GM21390 (cell line): Measurements from ENCODE around the gene SMURF2.
"Not testable (repeated sequence)": the region's sequence is repeated elsewhere in the genome, so short reads cannot be mapped to it uniquely, and the experiment has no call there.

ENCODE experiments used
- ATAC-seq: cut with Tn5 transposase; IDR thresholded peaks from one replicate; pipeline ENCODE4 v1.9.1; 2021; ENCODE audit not compliant: unreplicated experiment

Gene SMURF2

GRCh38 chr17:64632606-64633005, 29.5 kb downstream of the SMURF2 start:
- no peak for ATAC-seq

DNA sequence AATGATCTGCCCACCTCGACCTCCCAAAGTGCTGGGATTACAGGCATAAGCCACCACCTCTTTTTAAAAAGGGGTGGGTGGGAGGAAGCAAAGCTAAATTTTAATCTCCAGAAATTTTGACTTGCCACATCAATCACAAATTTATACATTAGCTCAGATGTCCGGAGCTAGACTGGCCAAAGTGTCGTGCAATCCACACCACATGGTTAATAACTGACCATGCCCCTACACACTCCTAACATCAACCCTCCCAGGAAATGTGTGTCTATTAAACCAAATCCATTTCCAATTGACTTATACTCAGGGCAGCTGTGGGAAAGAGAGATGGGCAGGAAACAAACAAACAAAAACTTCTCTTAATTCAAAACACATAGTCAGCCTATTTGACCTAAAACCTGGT, 29.9 kb downstream of the SMURF2 start:
- ATAC-seq = no peak

- ATAC-seq = no peak
Observed at GRCh38 chr17:64630309-64631223, 31.5 kb downstream of the SMURF2 start.

DNA sequence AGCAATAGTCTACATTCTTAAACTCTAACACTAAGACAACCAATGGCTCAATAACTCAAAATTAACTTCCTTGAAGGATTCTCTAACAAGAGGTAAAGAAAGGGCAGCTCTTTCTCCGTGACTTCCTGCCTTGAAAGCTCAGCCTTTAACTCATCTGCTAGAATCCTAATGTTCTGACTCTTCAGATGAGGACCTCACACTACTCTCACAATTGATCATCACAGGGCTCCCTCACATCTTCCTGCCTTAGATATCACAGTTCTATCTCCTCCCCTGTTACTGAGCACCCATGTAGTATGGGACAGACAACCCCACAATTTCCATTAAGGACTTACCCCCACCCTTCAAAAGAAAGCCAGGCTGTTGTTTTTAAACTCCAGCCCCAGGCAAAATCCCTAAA, 33.5 kb downstream of the SMURF2 start:
- ATAC-seq = no peak

DNA sequence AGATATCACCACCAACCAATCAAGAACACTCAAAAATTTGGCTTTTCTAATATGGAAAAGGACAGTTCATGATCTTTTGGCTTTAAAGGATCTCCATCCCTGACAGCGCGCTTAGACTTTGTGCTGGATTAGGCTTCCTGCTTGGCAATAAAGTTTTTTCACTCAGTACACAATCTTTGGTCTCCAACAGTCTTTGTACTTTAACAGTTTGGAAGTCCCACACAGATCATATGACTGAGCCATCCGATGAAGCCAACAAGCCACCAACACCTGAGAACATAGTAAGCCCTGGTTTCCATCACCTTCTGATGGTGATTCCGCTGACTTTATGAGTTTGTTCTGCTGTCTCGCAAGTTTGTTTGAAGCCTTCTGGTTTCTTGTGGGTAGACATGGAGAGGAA, 34.3 kb downstream of the SMURF2 start:
- no peak for ATAC-seq

DNA sequence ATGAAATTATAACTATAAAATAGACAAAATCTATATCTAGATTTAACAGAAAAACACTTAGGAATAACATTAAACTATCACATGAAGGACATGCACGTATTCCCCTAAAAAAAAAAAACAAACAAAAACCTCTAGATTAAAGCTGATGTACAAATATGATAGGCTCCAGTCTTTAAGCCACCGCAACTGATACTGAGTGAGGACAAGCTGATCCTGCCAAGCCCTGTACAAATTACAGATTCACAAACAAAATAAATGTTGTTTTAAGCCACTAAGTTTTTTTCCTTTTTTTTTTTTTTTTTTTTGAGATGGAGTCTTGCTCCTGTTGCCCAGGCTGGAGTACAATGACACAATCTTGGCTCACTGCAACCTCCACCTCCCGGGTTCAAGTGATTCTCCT, 35.3 kb downstream of the SMURF2 start:
- ATAC-seq = no peak

DNA sequence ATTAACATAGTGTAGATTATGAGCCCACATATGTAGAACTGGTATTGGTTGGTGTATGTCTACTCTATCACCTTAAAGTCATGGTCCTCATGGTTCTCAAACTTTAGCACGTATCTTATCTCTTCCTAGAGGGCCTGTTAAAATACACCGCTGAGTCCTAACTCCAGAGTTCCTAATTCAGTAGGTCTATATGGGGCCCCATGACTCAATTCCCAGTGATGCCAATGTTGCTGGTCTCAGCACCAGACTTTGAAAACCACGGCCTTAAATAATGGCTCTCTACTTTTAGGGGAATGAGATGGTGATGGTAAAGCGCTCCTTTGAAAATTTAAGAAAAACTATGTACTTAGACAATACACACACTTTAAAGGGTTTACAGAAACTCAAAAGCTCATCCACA, 36.6 kb downstream of the SMURF2 start:
- ATAC-seq = no peak

- no peak for ATAC-seq
Observed at GRCh38 chr17:64622931-64623654, 39.0 kb downstream of the SMURF2 start.

GRCh38 chr17:64621772-64622171, 40.3 kb downstream of the SMURF2 start:
- no peak for ATAC-seq

- ATAC-seq = no peak
Observed at GRCh38 chr17:64618848-64619247, 43.3 kb downstream of the SMURF2 start.

- ATAC-seq = no peak
Observed at GRCh38 chr17:64617125-64617780, 44.9 kb downstream of the SMURF2 start.

GRCh38 chr17:64615028-64615677, 47.0 kb downstream of the SMURF2 start:
- no peak for ATAC-seq

DNA sequence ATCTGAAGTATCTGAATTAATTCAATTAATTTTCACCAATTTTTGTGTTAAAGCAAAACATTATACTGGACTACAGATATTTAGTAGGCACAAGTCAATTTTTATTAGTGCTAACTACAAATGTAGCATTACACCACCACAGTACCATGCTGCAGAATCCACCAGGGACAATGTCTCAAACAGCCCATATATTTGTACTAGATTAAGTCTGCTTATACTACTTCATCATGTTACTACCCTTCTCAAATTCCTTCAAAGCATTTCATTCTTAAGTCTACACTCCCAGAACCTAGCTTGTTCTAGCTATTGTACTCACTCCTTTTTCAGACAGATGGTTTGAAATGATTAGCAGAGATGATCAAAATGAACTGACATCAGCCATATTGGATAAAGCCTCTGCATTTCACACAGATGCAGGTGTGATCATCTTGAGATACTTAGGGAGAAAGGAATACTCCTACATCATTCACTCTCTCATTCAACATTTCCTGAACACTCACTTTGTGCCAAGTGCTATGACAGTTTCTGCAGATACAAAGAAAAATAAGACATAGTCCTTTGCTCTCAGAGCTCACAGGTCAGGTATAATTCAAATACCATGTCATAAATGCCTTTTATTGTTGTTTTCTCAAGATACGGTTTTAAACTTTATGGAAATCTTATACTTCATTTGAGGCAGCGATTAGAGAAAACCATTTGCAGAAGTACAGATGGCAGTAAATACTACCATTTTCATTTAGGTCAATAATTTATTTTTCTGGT, 47.7 kb downstream of the SMURF2 start:
- ATAC-seq = no peak

DNA sequence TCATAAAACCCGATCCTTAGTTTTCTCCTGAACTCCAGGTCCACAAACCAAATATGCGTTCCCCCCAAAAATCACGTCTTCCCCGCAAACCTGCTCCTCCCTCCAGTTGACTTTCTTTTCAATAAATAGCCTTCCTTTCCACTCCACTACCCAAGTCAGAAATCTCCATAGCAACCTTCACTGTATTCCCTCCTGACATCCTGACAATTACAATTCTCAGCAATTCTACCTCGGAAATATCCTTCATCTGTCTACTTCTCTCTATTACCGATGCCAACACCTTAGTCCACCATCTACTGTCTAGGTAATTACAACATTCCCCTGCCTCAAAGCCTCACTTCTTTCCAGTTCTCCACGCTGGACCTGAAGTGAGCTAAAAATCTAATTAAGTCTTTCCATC, 50.7 kb downstream of the SMURF2 start:
- no peak for ATAC-seq

DNA sequence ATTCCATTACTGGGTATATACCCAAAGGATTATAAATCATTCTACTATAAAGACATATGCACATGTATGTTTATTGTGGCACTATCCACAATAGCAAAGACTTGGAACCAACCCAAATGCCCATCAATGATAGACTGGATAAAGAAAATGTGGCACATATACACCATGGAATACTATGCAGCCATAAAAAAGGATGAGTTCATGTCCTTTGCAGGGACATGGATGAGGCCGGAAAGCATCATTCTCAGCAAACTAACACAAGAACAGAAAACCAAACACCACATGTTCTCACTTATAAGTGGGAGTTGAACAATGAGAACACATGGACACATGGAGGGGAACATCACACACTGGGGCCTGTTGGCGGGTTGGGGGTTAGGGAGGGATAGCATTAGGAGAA, 51.9 kb downstream of the SMURF2 start:
- ATAC-seq = not testable (repeated sequence)

GRCh38 chr17:64608571-64608981, 53.5 kb downstream of the SMURF2 start:
- ATAC-seq = no peak

DNA sequence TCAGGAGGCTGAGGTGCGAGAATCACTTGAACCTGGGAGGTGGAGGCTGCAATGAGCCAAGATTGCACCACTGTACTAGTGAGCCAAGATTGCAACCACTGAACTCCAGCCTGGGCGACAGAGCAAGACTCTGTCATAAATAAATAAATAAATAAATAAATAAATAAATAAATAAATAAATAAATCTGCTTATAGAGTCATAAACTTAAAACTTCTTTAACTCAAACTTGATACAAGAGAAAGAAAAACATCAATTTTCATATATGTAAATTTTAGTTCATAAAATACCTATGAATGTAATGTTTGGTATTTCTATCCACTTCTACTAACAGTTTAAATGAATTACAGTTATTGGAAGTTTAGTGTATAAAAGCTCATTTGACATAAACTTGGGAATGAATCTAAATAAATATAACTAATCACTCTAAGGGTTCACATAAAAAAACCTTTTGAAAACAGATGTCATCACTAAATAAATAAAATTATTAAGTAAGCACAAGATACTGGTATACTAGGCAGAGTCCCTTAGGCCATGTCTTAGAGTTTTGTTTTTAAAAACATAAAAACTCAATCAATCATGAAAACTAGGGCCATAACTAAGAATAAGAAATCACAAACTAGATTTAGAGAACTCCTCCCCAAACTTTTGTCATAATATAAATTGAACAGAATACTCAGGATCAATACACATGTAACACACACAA, 54.1 kb downstream of the SMURF2 start:
- no peak for ATAC-seq

- not testable (repeated sequence) for ATAC-seq
Observed at GRCh38 chr17:64604532-64604931, 57.6 kb downstream of the SMURF2 start.

GRCh38 chr17:64603987-64604386, 58.1 kb downstream of the SMURF2 start:
- no peak for ATAC-seq

DNA sequence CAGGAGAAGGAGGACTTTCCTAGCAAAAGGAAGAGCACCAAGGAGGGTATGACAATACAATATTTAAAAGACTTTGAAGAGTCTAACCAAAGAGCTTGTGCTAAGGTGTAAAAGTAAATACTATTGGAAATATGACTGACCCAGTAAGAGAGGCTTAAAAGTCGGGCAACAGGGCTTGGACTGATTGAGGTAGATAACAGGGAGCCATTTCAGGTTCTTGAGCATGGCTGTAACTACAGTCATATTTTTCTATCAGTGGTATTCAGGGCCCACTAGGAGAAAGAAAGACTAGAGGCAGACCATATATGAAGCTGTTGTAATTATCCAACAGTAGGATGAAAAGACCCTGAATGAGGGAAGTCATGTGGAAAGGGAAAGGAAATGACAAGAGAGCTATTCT, 62.3 kb downstream of the SMURF2 start:
- no peak for ATAC-seq
